H9 (cell line): ENCODE results near the gene UNC119. TPM values are rescaled to one million over a fixed set of nuclear protein-coding genes. Genes with fewer than 3 reads are reported as not detected.

ENCODE experiments used
- DNase-seq: peaks from one replicate; pipeline ENCODE4 v3.0.0-alpha.2; 2017
- H2AFZ ChIP-seq: one replicate; pipeline ENCODE4 v1.6.1; 2013; ENCODE audit warnings: mild to moderate bottlenecking, low read length, control low read depth, moderate library complexity
- H2AK5ac ChIP-seq: 2 replicates; pipeline ENCODE4 v1.6.1; 2013; ENCODE audit warnings: low read length, control low read depth, mixed read lengths; ENCODE audit not compliant: insufficient read length
- H2BK120ac ChIP-seq: one replicate; pipeline ENCODE4 v1.6.1; 2013; ENCODE audit warnings: low read depth, mild to moderate bottlenecking, low read length, control low read depth, inconsistent platforms; ENCODE audit not compliant: poor library complexity, severe bottlenecking
- H2BK12ac ChIP-seq: 2 replicates; pipeline ENCODE4 v1.6.1; 2013; ENCODE audit warnings: low read length, control low read depth, mixed read lengths, low read depth; ENCODE audit not compliant: insufficient read length
- H2BK15ac ChIP-seq: 2 replicates; pipeline ENCODE4 v1.6.1; 2013; ENCODE audit warnings: low read depth, low read length, control low read depth
- H2BK20ac ChIP-seq: one replicate; pipeline ENCODE4 v1.6.1; 2013; ENCODE audit warnings: low read depth, mild to moderate bottlenecking, low read length, control low read depth, inconsistent platforms; ENCODE audit not compliant: poor library complexity, severe bottlenecking
- H2BK5ac ChIP-seq: 2 replicates; pipeline ENCODE4 v1.6.1; 2013; ENCODE audit warnings: low read length, control low read depth, mixed read lengths; ENCODE audit not compliant: insufficient read length
- H3K14ac ChIP-seq: 2 replicates; pipeline ENCODE4 v1.6.1; 2013; ENCODE audit warnings: low read length, control low read depth; ENCODE audit not compliant: insufficient read depth
- H3K18ac ChIP-seq: 2 replicates; pipeline ENCODE4 v1.6.1; 2013; ENCODE audit warnings: low read depth, mild to moderate bottlenecking, mixed read lengths, low read length, control low read depth; ENCODE audit not compliant: insufficient read length
- H3K23ac ChIP-seq: 2 replicates; pipeline ENCODE4 v1.6.1; 2013; ENCODE audit warnings: low read length, control low read depth, mixed read lengths, low read depth; ENCODE audit not compliant: insufficient read length
- H3K23me2 ChIP-seq: 2 replicates; pipeline ENCODE4 v1.6.1; 2013; ENCODE audit warnings: low read depth, mild to moderate bottlenecking, mixed read lengths, low read length, control low read depth; ENCODE audit not compliant: insufficient read length, poor library complexity, severe bottlenecking
- H3K27ac ChIP-seq: 2 replicates; pipeline ENCODE4 v1.5.1; 2013; ENCODE audit warnings: low read length, control low read depth, mixed read lengths, low read depth; ENCODE audit not compliant: insufficient read length
- H3K27me3 ChIP-seq: 2 replicates; pipeline ENCODE4 v1.6.1; 2013; ENCODE audit warnings: low read length, control low read depth, inconsistent platforms; ENCODE audit not compliant: insufficient read depth
- H3K4ac ChIP-seq: 2 replicates; pipeline ENCODE4 v1.6.1; 2013; ENCODE audit warnings: low read depth, mild to moderate bottlenecking, control low read depth, inconsistent platforms, low read length, moderate library complexity
- H3K4me1 ChIP-seq: 2 replicates; pipeline ENCODE4 v1.6.1; 2013; ENCODE audit warnings: low read length, control low read depth, inconsistent platforms; ENCODE audit not compliant: insufficient read depth
- H3K4me2 ChIP-seq: 2 replicates; pipeline ENCODE4 v1.6.1; 2013; ENCODE audit warnings: low read length, control low read depth, mixed read lengths; ENCODE audit not compliant: insufficient read length, insufficient read depth
- H3K56ac ChIP-seq: 2 replicates; pipeline ENCODE4 v1.6.1; 2013; ENCODE audit warnings: low read depth, mild to moderate bottlenecking, mixed read lengths, low read length, control low read depth; ENCODE audit not compliant: insufficient read length
- H3K79me1 ChIP-seq: 2 replicates; pipeline ENCODE4 v1.6.1; 2013; ENCODE audit warnings: low read depth, mild to moderate bottlenecking, moderate library complexity, low read length, control low read depth, inconsistent platforms; ENCODE audit not compliant: insufficient read depth, poor library complexity, severe bottlenecking
- H3K79me2 ChIP-seq: 2 replicates; pipeline ENCODE4 v1.6.1; 2013; ENCODE audit warnings: low read length, control low read depth, inconsistent platforms; ENCODE audit not compliant: insufficient read depth
- H3K9ac ChIP-seq: 2 replicates; pipeline ENCODE4 v1.6.1; 2013; ENCODE audit warnings: low read length, control low read depth, mixed read lengths; ENCODE audit not compliant: insufficient read length; ENCODE audit errors: extremely low read depth
- H3K9me3 ChIP-seq: one replicate; pipeline ENCODE4 v1.6.1; 2013; ENCODE audit warnings: low read depth, low read length, inconsistent platforms; ENCODE audit not compliant: control insufficient read depth
- H3T11ph ChIP-seq: one replicate; pipeline ENCODE4 v1.6.1; 2013; ENCODE audit warnings: mild to moderate bottlenecking, low read length, control low read depth, inconsistent platforms
- H4K20me1 ChIP-seq: one replicate; pipeline ENCODE4 v1.6.1; 2013; ENCODE audit not compliant: control insufficient read depth, insufficient read length, insufficient read depth
- H4K5ac ChIP-seq: 2 replicates; pipeline ENCODE4 v1.6.1; 2013; ENCODE audit warnings: low read depth, mild to moderate bottlenecking, mixed read lengths, low read length, control low read depth; ENCODE audit not compliant: insufficient read length
- H4K8ac ChIP-seq: replicated peaks from 2 replicates; pipeline ENCODE4 v1.6.1; 2013; ENCODE audit warnings: low read length, control low read depth, mixed read lengths, low read depth; ENCODE audit not compliant: insufficient read length
- H4K91ac ChIP-seq: 2 replicates; pipeline ENCODE4 v1.6.1; 2013; ENCODE audit warnings: low read depth, mild to moderate bottlenecking, moderate library complexity, mixed read lengths, low read length, control low read depth; ENCODE audit not compliant: insufficient read length
- H3K27ac Mint-ChIP-seq, 3 experiments: 2 replicates in 2 of 3; 3 replicates in 1 of 3; pipeline ENCODE4 v1.8.0; 2020 to 2021; ENCODE audit warnings: mixed read lengths in 3 of 3, mild to moderate bottlenecking in 1 of 3, moderate library complexity in 1 of 3
- H3K27me3 Mint-ChIP-seq: 2 replicates; pipeline ENCODE4 v1.8.0; 2021; ENCODE audit warnings: low read depth, mild to moderate bottlenecking, moderate library complexity, mixed read lengths
- H3K36me3 Mint-ChIP-seq, 3 experiments: 2 replicates in 2 of 3; 3 replicates in 1 of 3; pipeline ENCODE4 v1.8.0; 2020 to 2021; ENCODE audit warnings: low read depth in 3 of 3, mixed read lengths in 3 of 3; ENCODE audit not compliant: insufficient read depth in 1 of 3
- H3K4me1 Mint-ChIP-seq, 2 experiments: 2 replicates each; pipeline ENCODE4 v1.8.0; 2020; ENCODE audit warnings: mixed read lengths in 2 of 2
- H3K4me3 Mint-ChIP-seq, 2 experiments: 2 replicates in 1 of 2; 3 replicates in 1 of 2; pipeline ENCODE4 v1.8.0; 2020 to 2021; ENCODE audit warnings: mild to moderate bottlenecking in 2 of 2, mixed read lengths in 2 of 2, moderate library complexity in 1 of 2
- H3K9me3 Mint-ChIP-seq, 2 experiments: 2 replicates in 1 of 2; 3 replicates in 1 of 2; pipeline ENCODE4 v1.8.0; 2020; ENCODE audit warnings: mild to moderate bottlenecking in 2 of 2, mixed read lengths in 2 of 2, moderate library complexity in 1 of 2
- CTCF ChIP-seq: fragments of 200-600 bp; sonication (generic); conservative IDR thresholded peaks from 3 replicates; pipeline ENCODE4 v1.8.0; 2021; ENCODE audit warnings: antibody characterized with exemption, mild to moderate bottlenecking
- WGBS: extraction: QIAGEN DNeasy Blood & Tissue Kit; methylation state at CpG from one replicate; pipeline ENCODE4 v1.1.7; 2013; ENCODE audit warnings: missing lambda C conversion rate, low lambda C conversion rate, mixed read lengths; ENCODE audit not compliant: insufficient read length; ENCODE audit errors: extremely low coverage; 5-methylcytosine and 5-hydroxymethylcytosine counted together
- total RNA-seq: library from RNA; stranded (reverse); gene quantifications from 2 replicates; pipeline ENCODE4 v1.2.1, GENCODE V29; 2021

Gene UNC119
- total RNA-seq, 1 experiment from 2014 or later, result 36.9 TPM

GRCh38 chr17:28580959-28581358, 28.5 kb upstream of the UNC119 start:
- no peak for DNase-seq
- Mint-ChIP-seq H3K4me3 (no peak overlapping the region), H3K27ac (no peak overlapping the region), H3K27me3 (no peaks in the 10 kb centered on the region), H3K9me3 (no peaks in the 10 kb centered on the region; a peak in 1 of 5 replicates), H3K36me3 (peaks cover 26 to 40% (median 33%) of the 10 kb centered on the region in 3 experiments; a peak in 6 of 7 replicates), H3K4me1 (peaks cover 9 to 12% of the 10 kb centered on the region in 2 experiments)
- no peak overlapping the region for H3K56ac ChIP-seq
- no peak overlapping the region for H3K14ac ChIP-seq
- H3K79me2 ChIP-seq, result no peaks in the 10 kb centered on the region
- no peak overlapping the region for H2BK12ac ChIP-seq
- H4K5ac ChIP-seq, result no peak overlapping the region
- WGBS, result no CpG with 5 or more reads among the region's 3 CpGs
- H3T11ph ChIP-seq, result no peak overlapping the region
- H2BK20ac ChIP-seq, result no peak overlapping the region
- no peak overlapping the region for H2AK5ac ChIP-seq
- H4K8ac ChIP-seq, result no peak overlapping the region
- no peak overlapping the region for H3K4ac ChIP-seq
- H4K20me1 ChIP-seq, result peaks cover 2% of the 10 kb centered on the region
- no peak overlapping the region for H4K91ac ChIP-seq
- no peaks in the 10 kb centered on the region for H3K23me2 ChIP-seq
- H3K18ac ChIP-seq, result no peak overlapping the region
- no peaks in the 10 kb centered on the region for H3K4me1 ChIP-seq
- H2AFZ ChIP-seq, result no peak overlapping the region
- no peak overlapping the region for H3K27ac ChIP-seq
- no peaks in the 10 kb centered on the region for H3K79me1 ChIP-seq
- H3K23ac ChIP-seq, result no peak overlapping the region
- TF ChIP-seq CTCF, result no peak
- H3K27me3 ChIP-seq, result no peaks in the 10 kb centered on the region
- no peak overlapping the region for H3K4me2 ChIP-seq
- no peak overlapping the region for H3K9ac ChIP-seq
- H2BK15ac ChIP-seq, result no peak overlapping the region
- no peak overlapping the region for H2BK5ac ChIP-seq
- H2BK120ac ChIP-seq, result no peak overlapping the region
- no peaks in the 10 kb centered on the region for H3K9me3 ChIP-seq
